Measurements from ENCODE around the gene TNK1.
"Not testable (repeated sequence)": the region's sequence is repeated elsewhere in the genome, so short reads cannot be mapped to it uniquely, and the experiment has no call there.

The TNK1 gene

DNA sequence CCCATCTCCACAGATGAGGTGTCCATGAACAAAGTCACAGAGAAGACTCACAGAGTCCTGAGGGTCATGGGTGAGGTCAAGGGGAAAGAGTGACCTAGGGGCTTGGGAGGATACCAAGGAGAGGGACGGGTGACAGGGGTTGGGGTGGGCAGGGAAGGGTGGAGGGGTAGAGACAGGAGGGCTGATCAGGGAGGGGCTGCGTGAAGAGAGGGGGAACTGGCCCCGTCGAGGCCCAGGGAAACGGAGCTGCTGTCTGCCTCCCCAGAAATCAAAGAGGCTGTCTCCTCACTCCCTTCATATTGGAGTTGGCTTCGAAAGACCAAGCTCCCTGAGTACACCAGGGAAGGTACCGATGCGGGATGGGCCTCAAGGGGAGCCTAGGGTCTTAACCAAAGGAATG lies 25.3 kb upstream of the TNK1 start:
- DNase-seq: no peak

DNA sequence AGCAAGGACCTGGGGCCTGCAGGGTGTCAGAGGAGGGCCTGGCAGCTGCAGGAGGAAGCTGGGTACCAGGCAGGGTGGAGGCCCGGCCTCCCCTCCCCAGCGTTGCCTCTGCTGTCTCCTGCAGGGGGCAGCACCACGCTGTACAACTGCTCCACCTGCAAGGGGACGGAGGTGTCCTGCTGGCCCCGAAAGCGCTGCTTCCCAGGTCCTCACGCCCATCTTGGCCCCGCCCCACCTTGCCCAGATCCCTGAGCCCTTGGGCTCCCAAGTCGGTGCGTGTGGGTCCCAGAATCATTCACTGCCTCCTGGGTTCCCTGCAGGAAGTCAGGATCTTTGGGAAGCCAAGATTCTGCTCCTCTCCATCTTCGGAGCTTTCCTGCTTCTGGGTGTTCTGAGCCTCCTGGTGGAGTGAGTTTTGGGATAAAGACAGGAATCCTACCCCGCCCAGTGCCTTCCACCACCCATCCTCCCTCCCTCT lies 24.8 kb upstream of the TNK1 start:
- DNase-seq: peak; percentile 73

DNA sequence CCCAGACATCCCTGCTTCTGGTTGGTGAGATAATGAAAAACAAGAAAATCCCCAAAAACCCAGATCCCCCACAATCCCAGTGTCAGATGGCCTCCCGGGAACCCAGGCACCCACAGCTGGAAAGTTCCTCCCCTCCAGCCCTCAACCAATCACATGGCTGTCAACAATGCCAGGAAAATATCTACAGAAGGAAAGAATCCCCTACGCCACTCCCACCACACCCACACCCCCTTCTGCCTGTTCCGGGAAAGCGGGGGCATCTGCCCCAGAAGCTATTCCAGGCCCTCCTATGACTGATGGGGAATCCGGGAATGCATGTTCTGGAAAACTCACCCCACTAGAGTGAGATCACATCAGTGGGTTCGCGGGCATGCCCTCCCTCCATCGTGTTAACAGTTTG lies 24.1 kb upstream of the TNK1 start:
- DNase-seq: no peak

DNA sequence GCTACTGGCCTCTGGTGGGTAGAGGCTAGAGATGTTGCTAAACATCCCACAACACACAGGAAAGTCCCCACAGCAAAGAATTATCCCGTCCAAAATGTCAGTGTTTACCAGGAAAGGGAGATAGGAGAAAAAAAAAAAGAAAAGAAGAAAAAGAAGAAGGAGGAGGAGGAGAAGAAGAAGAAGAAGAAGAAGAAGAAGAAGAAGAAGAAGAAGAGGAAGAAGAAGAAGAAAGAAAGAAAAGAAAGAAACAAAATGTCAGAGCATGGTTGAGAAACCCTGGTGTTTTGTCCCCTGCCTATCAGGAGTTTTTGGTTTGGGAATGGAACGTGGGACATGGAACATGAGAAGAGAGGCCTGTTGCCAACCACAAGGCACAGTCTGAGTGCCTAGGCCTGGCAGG lies 23.5 kb upstream of the TNK1 start:
- DNase-seq: no peak

DNA sequence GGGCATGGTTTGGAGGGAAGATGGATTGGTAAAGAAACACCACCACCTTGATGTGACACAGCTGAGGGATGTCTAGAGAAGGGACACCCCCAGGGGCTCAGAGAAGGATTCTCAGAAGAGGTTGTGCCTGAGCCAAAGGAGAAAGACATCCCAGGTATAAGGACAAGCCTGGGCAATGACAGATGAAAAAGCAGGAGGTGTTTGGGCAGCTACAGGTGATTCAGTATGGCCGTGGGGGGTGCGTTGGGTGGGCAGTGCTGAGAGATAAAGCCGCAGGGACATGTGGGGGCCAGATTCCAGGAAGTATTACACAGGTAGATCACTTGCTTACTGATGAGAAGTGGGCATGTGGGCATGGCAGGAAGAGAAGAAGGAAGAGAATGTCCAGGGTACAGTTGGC lies 19.0 kb upstream of the TNK1 start:
- no peak for DNase-seq

DNA sequence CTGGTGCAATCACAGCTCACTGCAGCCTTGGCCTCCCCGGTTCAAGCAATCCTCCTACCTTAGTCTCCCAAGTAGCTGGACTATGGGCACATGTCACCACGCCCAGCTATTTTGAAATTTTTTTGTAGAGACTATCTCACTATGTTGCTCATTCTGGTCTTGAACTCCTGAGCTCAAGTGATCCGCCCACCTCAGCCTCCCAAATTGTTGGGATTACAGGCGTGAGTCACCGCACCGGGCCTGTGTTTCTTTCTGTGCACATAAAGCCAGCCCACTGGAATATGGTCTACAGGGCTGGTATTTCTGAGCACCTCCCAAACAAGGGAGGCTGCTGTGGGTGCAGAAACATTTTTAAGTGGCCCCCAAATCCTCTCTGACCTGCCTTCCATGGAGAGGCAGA lies 17.6 kb upstream of the TNK1 start:
- DNase-seq: no peak

DNA sequence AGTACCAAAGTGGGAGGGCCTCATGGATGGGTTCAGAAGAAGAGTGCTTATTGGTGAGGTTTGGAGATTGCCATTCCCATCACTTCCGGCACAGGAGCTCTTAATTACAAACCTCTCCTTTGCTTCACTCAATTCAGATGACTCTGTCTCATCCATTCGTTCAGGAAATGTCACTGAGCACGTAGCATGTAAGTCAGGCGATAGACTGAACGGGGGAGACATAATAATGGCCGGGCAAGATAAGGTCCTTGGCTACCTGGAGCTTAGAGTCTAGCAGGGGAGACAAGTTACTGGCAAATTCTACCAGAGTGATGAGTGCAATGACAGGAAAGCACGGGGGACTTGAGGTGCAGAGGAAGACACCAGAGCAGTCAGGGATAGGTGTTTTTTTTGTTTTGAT lies 14.9 kb upstream of the TNK1 start:
- not testable (repeated sequence) for DNase-seq

DNA sequence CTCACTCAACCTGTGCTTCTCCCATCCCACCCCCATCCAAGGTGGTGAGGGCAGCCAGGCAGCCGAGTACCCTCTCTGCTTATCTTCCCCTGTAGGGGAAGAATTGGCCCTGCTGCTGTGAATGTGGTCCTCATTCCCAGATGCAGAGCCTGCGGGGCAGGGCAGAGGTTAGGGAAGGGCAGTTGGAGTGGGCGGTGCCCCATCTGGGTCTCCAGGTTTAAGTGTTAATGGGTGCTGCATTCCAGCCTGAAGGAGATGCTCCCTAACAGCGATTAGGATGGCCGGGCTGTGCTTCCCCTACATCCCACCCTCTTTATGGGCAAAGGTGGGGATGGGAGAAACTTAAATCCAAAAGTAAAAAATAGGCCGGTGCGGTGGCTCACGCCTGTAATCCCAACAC lies 13.8 kb upstream of the TNK1 start:
- DNase-seq: no peak

DNA sequence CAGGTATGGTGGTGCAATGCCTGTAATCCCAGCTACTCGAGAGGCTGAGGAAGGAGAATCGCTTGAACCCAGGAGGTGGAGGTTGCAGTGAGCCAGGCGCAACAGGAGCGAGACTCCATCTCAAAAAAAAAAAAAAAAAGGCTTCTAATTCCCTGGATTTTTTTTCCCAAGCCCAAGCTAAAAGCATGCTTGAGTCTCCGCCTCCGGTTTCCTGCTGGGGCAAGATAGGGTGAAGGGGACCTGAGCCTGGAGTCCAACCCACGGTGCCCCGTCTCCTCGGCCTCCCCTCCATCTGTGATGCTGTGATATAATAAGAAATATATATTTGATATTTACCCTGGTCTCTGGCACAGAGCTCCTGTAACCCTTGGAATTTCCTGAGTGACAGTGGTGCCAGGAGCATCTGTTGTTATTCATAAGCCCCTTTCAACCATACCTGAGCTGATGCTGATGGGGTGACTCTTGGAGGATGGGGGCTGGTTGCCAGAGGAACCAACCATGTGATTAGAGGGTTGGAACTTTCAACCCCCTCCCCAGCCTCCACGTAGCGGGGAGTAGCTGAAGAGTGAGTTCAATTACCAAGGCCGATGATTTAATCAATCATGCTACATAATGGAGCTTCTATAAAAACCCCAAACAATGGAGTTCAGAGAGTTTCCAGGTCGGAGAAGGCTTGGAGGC lies 12.8 kb upstream of the TNK1 start:
- DNase-seq: no peak

DNA sequence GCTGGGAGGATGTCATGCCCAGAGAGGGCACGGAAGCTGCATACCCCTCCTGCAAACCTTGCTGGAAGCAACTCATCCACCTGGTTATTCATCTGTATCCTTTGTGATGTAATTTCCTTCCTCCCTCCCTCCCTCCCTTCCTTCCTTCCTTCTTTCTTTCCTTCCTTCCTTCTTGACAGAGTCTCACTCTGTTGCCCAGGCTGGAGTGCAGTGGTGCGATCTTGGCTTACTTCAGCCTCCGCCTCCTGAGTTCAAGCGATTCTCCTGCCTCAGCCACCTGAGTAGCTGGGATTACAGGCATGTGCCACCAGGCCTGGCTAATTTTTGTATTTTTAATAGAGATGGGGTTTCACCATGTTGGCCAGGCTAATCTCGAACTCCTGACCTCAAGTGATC lies 12.3 kb upstream of the TNK1 start:
- not testable (repeated sequence) for DNase-seq

DNA sequence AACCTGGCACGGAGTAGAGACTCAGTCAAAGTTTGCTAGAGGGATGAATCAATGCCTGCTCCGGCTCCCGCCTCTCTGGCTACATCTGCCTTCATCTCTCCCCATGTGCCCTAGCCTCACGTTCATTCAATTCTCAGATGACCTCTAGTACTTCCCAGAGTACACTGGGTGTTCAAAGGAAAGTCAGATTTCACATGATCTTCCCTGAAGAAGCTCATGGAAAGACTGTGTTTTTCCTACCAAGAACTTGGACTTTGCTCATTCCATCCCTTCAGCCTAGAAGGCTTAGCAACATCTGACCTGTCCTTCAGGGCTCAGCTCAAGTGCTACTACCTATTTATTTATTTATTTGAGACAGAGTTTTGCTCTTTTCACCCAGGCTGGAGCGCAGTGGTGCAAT lies 11.1 kb upstream of the TNK1 start:
- no peak for DNase-seq

DNA sequence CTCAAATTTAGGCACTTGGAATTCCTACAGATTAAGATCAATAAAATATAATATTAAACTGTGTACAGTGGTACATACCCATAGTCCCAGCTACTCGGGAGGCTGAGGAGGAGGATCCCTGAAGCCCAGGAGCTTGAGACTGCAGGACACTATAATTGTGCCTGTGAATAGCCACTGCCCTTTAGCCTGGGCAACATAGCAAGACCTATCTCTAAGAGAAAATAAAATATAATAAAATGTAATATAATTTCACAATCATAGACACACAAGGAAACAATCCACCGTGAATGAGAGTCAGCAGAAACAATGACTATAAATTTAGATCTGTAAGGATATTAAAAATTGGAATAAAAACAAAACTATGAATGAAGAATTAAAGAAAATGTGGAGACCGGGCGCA lies 10.0 kb upstream of the TNK1 start:
- no peak for DNase-seq

DNA sequence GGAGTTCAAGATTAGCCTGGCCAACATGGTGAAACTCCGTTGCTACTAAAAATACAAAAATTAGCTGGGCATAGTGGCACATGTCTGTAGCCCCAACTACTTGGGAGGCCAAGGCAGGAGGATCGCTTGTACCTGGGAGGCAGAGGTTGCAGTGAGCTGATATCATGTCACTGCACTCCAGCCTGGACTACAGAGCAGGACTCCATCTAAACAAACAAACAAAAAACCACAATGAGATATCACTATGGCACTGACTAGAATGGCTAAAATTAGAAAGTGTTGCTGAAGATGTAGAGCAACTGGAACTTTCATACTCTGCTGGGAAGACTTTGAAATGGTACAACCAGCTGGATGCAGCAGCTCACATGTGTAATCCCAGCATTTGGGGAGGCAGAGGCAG lies 6.5 kb upstream of the TNK1 start:
- no peak for DNase-seq

DNA sequence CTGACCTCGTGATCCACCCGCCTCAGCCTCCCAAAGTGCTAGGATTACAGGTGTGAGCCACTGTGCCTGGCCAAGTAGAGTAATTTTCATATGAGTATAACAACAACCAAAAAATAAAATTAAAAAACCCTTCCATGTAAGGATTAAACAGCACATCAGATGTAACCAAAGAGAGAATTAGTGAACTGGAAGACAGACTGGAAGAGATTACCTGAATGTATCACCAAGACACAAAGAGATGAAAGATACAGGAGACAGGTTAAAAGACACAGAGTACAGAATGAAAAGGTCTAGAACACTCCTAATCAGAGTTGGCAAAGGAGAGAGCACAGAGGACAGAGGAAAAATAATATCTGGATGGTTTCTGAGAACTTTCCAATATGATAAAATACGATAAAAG lies 1.8 kb upstream of the TNK1 start:
- DNase-seq: no peak

DNA sequence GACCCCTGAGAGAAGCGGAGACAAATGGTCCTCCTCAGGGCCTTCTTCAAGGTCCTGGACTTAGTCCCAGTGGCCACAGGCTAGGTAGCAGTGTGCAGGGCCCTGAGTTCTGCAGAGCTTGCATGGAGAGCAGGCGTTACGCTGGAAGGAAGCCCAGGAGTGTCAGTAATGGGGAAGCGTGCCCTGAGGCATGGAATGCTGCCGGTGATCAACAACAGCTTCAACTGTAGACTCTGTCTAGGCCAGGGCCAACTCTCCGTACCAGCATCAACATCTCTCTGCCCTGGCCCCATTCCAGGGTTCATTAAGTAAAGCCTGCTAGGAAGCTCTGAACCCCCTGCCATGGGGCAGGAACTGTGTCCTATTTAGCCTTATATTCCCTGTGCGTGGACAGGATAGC lies 568 bp upstream of the TNK1 start:
- peak; percentile 78 for DNase-seq

DNA sequence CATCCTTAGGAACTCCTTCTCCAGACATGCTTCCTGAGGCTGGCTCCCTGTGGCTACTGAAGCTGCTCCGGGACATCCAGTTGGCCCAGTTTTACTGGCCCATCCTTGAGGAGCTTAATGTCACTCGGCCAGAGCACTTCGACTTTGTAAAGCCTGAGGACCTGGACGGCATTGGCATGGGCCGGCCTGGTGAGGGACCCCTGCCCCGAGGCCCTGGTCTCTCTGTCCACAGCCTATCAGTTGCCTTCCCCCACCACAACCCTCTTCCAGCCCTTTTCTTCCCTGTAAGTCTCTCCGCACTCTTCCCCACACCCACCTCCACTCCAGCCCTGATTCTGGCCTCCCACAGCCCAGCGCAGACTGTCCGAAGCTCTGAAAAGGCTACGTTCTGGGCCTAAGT lies 2.0 kb downstream of the TNK1 start:
- DNase-seq: no peak

DNA sequence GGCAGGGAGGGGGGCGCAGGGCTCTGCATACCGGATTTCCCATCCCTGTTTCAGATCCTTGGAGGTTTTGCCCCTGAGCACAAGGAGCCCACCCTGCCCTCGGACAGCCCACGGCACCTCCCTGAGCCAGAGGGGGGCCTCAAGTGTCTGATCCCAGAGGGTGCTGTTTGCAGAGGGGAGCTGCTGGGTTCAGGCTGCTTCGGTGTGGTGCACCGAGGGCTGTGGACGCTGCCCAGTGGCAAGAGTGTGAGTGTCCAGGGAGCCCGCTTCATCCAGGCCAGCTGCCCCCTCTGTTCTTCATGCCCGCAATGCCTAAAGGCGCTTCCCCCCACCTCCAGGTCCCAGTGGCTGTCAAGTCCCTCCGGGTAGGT lies 2.5 kb downstream of the TNK1 start:
- no peak for DNase-seq

DNA sequence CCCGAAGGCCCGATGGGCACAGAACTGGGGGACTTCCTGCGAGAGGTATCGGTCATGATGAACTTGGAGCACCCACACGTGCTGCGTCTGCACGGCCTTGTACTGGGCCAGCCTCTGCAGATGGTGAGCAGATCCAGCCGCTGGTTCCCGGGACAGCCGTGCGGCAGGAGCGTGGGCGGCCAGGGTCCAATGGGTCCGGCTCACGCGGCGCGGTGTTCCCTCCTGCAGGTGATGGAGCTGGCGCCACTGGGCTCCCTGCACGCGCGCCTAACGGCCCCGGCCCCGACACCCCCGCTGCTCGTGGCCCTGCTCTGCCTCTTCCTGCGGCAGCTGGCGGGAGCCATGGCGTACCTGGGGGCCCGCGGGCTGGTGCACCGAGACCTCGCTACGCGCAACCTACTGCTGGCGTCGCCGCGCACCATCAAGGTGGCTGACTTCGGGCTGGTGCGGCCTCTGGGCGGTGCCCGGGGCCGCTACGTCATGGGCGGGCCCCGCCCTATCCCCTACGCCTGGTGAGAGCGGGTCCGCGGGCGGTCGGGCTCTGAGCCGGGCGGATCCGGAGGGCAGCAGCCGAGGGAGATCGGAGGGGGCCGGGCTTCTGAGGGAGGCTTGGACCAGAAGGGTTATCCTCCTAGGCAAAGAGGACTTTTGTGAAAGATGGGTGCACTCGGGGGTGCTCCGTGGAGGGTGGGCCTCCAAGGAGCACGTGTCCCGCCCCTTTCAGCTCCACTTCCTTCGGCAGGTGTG lies 3.0 kb downstream of the TNK1 start:
- DNase-seq: peak; percentile 80

DNA sequence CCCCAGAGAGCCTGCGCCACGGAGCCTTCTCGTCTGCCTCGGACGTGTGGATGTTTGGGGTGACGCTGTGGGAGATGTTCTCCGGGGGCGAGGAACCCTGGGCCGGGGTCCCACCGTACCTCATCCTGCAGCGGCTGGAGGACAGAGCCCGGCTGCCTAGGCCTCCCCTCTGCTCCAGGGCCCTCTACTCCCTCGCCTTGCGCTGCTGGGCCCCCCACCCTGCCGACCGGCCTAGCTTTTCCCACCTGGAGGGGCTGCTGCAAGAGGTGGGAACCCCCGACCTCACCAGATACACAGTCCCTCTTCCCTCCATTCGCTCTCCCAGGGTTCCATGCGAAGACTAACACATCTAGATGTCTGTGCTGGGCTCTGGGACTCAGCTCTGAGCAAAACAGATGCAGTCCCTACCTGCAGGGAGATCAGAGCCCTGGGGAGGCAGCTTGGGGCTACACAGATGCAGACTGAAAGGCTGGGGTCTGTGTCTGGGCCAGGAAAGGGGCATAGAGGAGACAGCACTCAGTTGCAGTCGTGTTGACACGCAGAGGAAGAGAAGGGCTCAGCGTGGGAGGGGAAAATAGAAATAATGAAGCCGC lies 3.7 kb downstream of the TNK1 start:
- DNase-seq: no peak

DNA sequence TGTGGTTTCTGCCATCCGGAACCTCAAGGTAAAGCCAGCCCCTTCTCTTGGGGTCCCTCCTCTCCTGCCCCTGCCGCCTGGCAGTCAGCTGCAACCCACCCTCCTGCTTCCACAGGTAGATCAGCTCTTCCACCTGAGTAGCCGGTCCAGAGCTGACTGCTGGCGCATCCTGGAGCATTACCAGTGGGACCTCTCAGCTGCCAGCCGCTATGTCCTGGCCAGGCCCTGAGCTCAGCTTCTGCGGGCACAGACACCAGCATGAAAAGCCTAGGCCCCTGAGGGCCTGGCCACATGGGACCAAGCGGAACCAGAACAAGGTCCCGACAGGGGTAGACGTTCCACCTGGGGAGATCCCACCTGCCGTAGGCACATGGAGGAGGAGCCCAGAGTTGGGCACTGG lies 8.0 kb downstream of the TNK1 start:
- DNase-seq: no peak

DNA sequence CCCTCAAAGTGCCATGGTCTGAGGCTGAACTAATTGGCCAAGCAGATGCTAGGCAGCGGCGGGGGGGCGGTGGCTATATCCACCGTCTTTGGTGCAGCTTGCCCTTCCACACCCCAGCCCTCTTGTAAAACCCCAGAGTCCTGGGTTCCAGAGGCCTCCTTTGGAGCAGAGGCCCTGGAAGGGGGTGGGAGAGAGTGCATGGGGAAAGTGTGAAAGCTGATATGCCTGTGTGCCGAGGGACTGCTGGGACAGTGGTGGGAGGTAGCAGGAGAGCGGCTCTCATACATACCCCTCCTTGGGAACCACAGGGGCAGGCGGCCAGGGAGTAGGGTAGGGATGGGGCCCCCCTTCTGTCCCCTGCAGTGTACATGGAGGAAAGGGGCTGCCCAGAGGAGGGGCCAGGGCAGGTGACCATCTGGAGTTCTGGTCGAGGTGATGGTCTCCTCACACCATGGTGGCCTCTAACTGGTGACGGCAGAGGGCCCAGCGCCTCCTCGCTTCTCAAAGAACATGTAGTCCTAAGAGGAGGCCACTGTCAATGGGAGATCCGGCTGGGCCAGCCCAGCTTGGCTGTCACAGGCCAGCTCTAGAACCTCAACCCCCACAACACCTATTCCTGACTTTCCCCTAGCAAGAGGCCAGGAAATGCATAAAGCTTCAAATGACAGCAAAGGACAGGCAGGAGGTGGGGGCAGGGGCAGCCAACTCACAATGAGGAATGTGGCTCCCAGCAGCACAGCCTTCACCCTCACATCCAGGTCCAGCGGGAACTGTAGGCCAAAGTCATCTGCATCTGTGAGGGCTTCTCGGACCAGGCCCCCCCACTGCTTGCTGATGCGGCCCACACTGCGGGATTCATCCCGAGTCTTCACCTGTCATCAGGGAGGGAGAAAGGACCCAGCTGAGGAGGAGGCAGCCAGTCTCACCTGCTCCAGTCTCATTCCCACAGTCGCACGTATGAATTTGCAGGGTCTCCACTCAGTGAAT lies 9.3 kb downstream of the TNK1 start:
- DNase-seq: no peak

DNA sequence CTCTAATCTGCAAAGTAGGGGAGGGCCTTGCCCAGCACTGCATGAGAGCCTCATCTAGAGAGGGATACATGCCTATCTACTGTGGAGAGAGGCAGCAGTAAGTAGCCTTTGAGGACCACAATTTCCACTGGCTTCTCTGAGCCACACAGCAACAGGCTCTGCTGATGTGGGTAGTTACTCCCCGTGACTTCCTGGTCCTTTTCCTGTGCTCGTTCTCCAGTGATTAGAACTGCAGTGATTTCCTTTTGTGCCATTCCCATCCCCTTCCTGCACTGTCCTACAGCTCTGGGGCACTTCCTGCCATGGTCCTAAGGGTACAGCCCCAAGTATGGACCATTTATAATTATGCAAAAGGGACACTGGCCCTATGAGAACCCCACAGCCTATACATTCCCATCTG lies 10.4 kb downstream of the TNK1 start:
- no peak for DNase-seq

All from NCI-H69 (cell line).